Ovary (tissue), 9 donors: ENCODE results near the gene SRP68. TPM values are rescaled to one million over a fixed set of nuclear protein-coding genes. Genes with fewer than 3 reads are reported as not detected.

Source experiments
- DNase-seq, 5 donors: peaks; one replicate each; pipeline ENCODE4 v3.0.0-alpha.2; 2019 to 2020
- H3K27ac ChIP-seq, 2 donors: fragments of 200-600 bp; one replicate each; pipeline versions ENCODE4 v1.5.1 to v1.8.0; 2019 to 2022
- H3K27me3 ChIP-seq: fragments of 200-600 bp; one replicate; pipeline ENCODE4 v1.8.0; 2022
- H3K36me3 ChIP-seq: fragments of 200-600 bp; sonication (generic); one replicate; pipeline ENCODE4 v1.5.1; 2019
- H3K4me1 ChIP-seq: one replicate; pipeline ENCODE4 v1.8.1; 2013; ENCODE audit warnings: mild to moderate bottlenecking, moderate library complexity; ENCODE audit not compliant: insufficient read depth
- H3K4me3 ChIP-seq: fragments of 200-600 bp; sonication (generic); one replicate; pipeline ENCODE4 v1.5.1; 2017
- H3K9me3 ChIP-seq, 2 donors: fragments of 200-600 bp in 1 of 2; sonication (generic) in 1 of 2; one replicate each; pipeline versions ENCODE4 v1.5.1 to v1.8.1; 2013 to 2019; ENCODE audit warnings: mild to moderate bottlenecking in 1 of 2, moderate library complexity in 1 of 2
- CTCF ChIP-seq, 3 donors: fragments of 450-650 bp in 2 of 3; fragments of 200-600 bp in 1 of 3; IDR thresholded peaks; one replicate each; pipeline versions ENCODE4 v1.5.1 to v1.8.0; 2016 to 2022; ENCODE audit warnings: antibody characterized with exemption in 3 of 3, mild to moderate bottlenecking in 1 of 3
- EP300 ChIP-seq: sonication (generic); formaldehyde crosslinking; IDR thresholded peaks from one replicate; pipeline ENCODE4 v1.6.1; 2017; ENCODE audit warnings: antibody characterized with exemption
- POLR2A ChIP-seq: fragments of 450-650 bp; IDR thresholded peaks from one replicate; pipeline ENCODE4 v1.6.1; 2017; ENCODE audit warnings: antibody characterized with exemption, mild to moderate bottlenecking, moderate library complexity
- WGBS, 3 donors: extraction: QIAGEN DNeasy Blood & Tissue Kit in 1 of 3; methylation state at CpG; one replicate each; pipeline versions ENCODE4 v1.1.5 to v1.1.7; 2013 to 2017; 5-methylcytosine and 5-hydroxymethylcytosine counted together
- intact Hi-C, 4 donors: fragments of 100-400 bp; cut with DNase I; formaldehyde crosslinking; loops; one replicate each; pipeline versions ENCODE4 v1.11.0 to v1.15.1; 2022 to 2023
- polyA plus RNA-seq, 2 donors: library from polyadenylated mRNA; stranded (reverse); fragments of 200-250 nt in 1 of 2; fragments of 350-450 nt in 1 of 2; fragmentation: Illumina TruSeq in 1 of 2; extraction: RNeasy Lipid Tissue Mini Kit (QIAGEN cat#74804) in 1 of 2; gene quantifications; one replicate each; pipeline ENCODE4 v1.2.3, GENCODE V29; 2013 to 2014
- total RNA-seq, 7 donors: library from RNA; depleted of rRNA in 2 of 7; stranded (reverse); fragments of >200 nt in 2 of 7; fragmentation: NEBNext Ultra II Directional in 3 of 7; extraction: Animal tissue kit (Norgen Biotek cat#: 25700) in 3 of 7; gene quantifications; one replicate each; pipeline versions ENCODE4 v1.1.0 to v1.2.4, GENCODE V29; 2016 to 2023
- donor health status: DM: no; HTN: no; CAD: no; lungs with moderate emphysema.
- donor health status: DM: no; HTN: no; CAD: no.
- donor health status: Bipolar disorder and iron deficiency.
- donor health status: DM: yes; HTN: yes; CAD: no.
- donor health status: DM: no; HTN: no; CAD: no.
- donor health status: DM: yes; HTN: yes; CAD: no.

SRP68 gene
- total and polyA plus RNA-seq, 9 donors, result 33.0 to 101 (median 70.9) TPM

GRCh38 chr17:76002100-76002499 is 70.2 kb downstream of the SRP68 start:
- 95 to 98% (median 96%) methylated on average over 12 of the region's 12 CpGs for WGBS, 3 donors
- intact Hi-C loops, result loop anchor here in 1 of 4 donors (5.0 kb wide), 1 partner anchor 90 kb away; no protein-coding TSS in a partner anchor

GRCh38 chr17:76000755-76001521 is 71.4 kb downstream of the SRP68 start, which contains the start of gene CDK3:
CDK3 (plus strand) TSS chr17:76000855; CDS start chr17:76001426, 571 bp downstream.
- H3K4me3 ChIP-seq, result no peak within 1 kb of the TSS
- intact Hi-C loops, result loop anchor here in 1 of 4 donors (5.0 kb wide), 1 partner anchor 89 kb away; no protein-coding TSS in a partner anchor
- 86 to 88% (median 87%) methylated on average over 21 of the region's 21 CpGs for WGBS, 3 donors
- TF ChIP-seq POLR2A (no peak), CTCF (IDR thresholded peaks at IDR 0.05) (no peak), EP300 (no peak)
- H3K27me3 ChIP-seq, result no peaks in the 10 kb centered on the region
- no peak for DNase-seq
- H3K4me1 ChIP-seq, result peaks cover 15% of the 10 kb centered on the region
- no peak within 1 kb of the TSS for H3K27ac ChIP-seq
- H3K9me3 ChIP-seq, result no peaks in the 10 kb centered on the region
- no peaks in the 10 kb centered on the region for H3K36me3 ChIP-seq

More at GRCh38 chr17:76002100-76002499, 70.2 kb downstream of the SRP68 start:
- no peak overlapping the region for H3K27ac ChIP-seq
- H3K4me1 ChIP-seq, result peaks cover 15% of the 10 kb centered on the region
- no peak for TF ChIP-seq EP300
- TF ChIP-seq CTCF (IDR thresholded peaks at IDR 0.05), result no peak
- TF ChIP-seq POLR2A, result no peak
- H3K4me3 ChIP-seq, result no peak overlapping the region
- H3K27me3 ChIP-seq, result no peaks in the 10 kb centered on the region
- H3K9me3 ChIP-seq, result no peaks in the 10 kb centered on the region
- no peak for DNase-seq
- H3K36me3 ChIP-seq, result no peaks in the 10 kb centered on the region

- 50 to 64% (median 62%) methylated on average over 29 to 31 of the region's 31 CpGs for WGBS, 3 donors
- intact Hi-C loops, result loop anchor here in 1 of 4 donors (5.0 kb wide), 1 partner anchor 88 kb away; no protein-coding TSS in a partner anchor
- Histone ChIP-seq H3K9me3 (no peaks in the 10 kb centered on the region), H3K4me3 (no peak overlapping the region), H3K36me3 (no peaks in the 10 kb centered on the region), H3K27ac (no peak overlapping the region), H3K4me1 (peaks cover 11% of the 10 kb centered on the region), H3K27me3 (no peaks in the 10 kb centered on the region)
- TF ChIP-seq CTCF (IDR thresholded peaks at IDR 0.05) (peak; percentile 23 to 35 (median 24)), EP300 (no peak), POLR2A (no peak)
- peak in 2 of 5 donors; percentile 60 to 70 for DNase-seq
Measured at GRCh38 chr17:76000016-76000754, 72.1 kb downstream of the SRP68 start.

- intact Hi-C loops, result no loop called here
- WGBS, 3 donors, result 90 to 95% (median 90%) methylated on average over 9 of the region's 9 CpGs
- peak in 1 of 5 donors; percentile 4 for DNase-seq
- Histone ChIP-seq H3K36me3 (no peaks in the 10 kb centered on the region), H3K4me3 (no peak overlapping the region), H3K27me3 (no peaks in the 10 kb centered on the region), H3K9me3 (no peaks in the 10 kb centered on the region), H3K27ac (no peak overlapping the region), H3K4me1 (no peaks in the 10 kb centered on the region)
- TF ChIP-seq EP300, result no peak
- no peak for TF ChIP-seq POLR2A
- no peak for TF ChIP-seq CTCF (IDR thresholded peaks at IDR 0.05)
Measured at GRCh38 chr17:75998327-75998795, 74.0 kb downstream of the SRP68 start.
